HL-60 (cell line): ENCODE data around the gene ASTN2.
"Not testable (repeated sequence)": the region's sequence is repeated elsewhere in the genome, so short reads cannot be mapped to it uniquely, and the experiment has no call there.

Experiments used
- GABPA ChIP-seq: IDR thresholded peaks from 2 replicates; pipeline ENCODE4 v1.6.1; 2012; ENCODE audit warnings: low read depth
- POLR2AphosphoS5 ChIP-seq: IDR thresholded peaks from 2 replicates; pipeline ENCODE4 v1.6.1; 2012; ENCODE audit warnings: low read depth
- SPI1 ChIP-seq: IDR thresholded peaks from 2 replicates; pipeline ENCODE4 v1.6.1; 2012; ENCODE audit warnings: low read depth, mild to moderate bottlenecking, borderline replicate concordance
- TF ChIP-seq, protein P1 (sequence below): IDR thresholded peaks from 2 replicates; pipeline ENCODE4 v1.6.1; 2012; ENCODE audit warnings: low read depth; ENCODE audit not compliant: insufficient replicate concordance
- TF ChIP-seq, protein P2 (sequence below): IDR thresholded peaks from one replicate; pipeline ENCODE4 v1.5.1; 2011; ENCODE audit warnings: low read length, control low read depth, inconsistent platforms; ENCODE audit not compliant: insufficient read depth

DNA sequence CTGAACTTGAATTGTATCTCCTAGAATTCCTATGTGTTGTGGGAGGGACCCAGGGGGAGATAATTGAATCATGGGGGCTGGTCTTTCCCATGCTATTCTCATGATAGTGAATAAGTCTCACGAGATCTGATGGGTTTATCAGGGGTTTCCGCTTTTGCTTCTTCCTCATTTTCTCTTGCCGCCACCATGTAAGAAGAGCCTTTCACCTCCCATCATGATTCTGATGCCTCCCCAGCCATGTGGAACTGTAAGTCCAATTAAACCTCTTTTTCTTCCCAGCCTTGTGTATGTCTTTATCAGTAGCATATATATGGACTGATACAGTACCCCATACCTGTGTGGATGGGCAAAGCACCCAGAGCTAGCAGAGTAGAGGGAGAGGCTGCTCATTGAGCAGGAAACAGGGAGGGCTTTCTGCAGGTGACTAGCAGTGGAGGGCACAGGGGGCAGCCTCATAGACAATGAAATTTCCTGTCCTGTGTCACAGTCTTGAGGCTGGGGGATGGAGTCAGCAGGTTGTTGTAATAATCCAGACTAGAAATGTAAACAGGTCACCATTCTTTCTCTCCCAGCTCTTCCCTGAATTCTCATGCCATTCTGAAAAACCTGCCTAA, 496.9 kb downstream of the ASTN2 start:
- TF ChIP-seq, protein P1, sequence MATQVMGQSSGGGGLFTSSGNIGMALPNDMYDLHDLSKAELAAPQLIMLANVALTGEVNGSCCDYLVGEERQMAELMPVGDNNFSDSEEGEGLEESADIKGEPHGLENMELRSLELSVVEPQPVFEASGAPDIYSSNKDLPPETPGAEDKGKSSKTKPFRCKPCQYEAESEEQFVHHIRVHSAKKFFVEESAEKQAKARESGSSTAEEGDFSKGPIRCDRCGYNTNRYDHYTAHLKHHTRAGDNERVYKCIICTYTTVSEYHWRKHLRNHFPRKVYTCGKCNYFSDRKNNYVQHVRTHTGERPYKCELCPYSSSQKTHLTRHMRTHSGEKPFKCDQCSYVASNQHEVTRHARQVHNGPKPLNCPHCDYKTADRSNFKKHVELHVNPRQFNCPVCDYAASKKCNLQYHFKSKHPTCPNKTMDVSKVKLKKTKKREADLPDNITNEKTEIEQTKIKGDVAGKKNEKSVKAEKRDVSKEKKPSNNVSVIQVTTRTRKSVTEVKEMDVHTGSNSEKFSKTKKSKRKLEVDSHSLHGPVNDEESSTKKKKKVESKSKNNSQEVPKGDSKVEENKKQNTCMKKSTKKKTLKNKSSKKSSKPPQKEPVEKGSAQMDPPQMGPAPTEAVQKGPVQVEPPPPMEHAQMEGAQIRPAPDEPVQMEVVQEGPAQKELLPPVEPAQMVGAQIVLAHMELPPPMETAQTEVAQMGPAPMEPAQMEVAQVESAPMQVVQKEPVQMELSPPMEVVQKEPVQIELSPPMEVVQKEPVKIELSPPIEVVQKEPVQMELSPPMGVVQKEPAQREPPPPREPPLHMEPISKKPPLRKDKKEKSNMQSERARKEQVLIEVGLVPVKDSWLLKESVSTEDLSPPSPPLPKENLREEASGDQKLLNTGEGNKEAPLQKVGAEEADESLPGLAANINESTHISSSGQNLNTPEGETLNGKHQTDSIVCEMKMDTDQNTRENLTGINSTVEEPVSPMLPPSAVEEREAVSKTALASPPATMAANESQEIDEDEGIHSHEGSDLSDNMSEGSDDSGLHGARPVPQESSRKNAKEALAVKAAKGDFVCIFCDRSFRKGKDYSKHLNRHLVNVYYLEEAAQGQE = not testable (repeated sequence)
- TF ChIP-seq, protein P2, sequence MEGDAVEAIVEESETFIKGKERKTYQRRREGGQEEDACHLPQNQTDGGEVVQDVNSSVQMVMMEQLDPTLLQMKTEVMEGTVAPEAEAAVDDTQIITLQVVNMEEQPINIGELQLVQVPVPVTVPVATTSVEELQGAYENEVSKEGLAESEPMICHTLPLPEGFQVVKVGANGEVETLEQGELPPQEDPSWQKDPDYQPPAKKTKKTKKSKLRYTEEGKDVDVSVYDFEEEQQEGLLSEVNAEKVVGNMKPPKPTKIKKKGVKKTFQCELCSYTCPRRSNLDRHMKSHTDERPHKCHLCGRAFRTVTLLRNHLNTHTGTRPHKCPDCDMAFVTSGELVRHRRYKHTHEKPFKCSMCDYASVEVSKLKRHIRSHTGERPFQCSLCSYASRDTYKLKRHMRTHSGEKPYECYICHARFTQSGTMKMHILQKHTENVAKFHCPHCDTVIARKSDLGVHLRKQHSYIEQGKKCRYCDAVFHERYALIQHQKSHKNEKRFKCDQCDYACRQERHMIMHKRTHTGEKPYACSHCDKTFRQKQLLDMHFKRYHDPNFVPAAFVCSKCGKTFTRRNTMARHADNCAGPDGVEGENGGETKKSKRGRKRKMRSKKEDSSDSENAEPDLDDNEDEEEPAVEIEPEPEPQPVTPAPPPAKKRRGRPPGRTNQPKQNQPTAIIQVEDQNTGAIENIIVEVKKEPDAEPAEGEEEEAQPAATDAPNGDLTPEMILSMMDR = not testable (repeated sequence)
- TF ChIP-seq POLR2AphosphoS5, GABPA, SPI1: not testable (repeated sequence)
